SK-N-MC (cell line): ENCODE data around the gene TNFRSF14.

ENCODE experiments used
- EZH2 ChIP-seq: fragments of 200-600 bp; sonication (generic); IDR thresholded peaks from one replicate; pipeline ENCODE4 v1.6.1; 2017; ENCODE audit warnings: antibody characterized with exemption
- FOXP2 ChIP-seq: optimal IDR thresholded peaks from 2 replicates; pipeline ENCODE3; 2011; ENCODE audit warnings: mild to moderate bottlenecking, moderate library complexity; ENCODE audit not compliant: insufficient read depth; ENCODE audit errors: extremely low read length, control extremely low read depth
- POLR2AphosphoS5 ChIP-seq: IDR thresholded peaks from 2 replicates; pipeline ENCODE4 v1.6.1; 2012; ENCODE audit warnings: mild to moderate bottlenecking, low read depth, low read length, borderline replicate concordance

- TF ChIP-seq POLR2AphosphoS5 (no peak), EZH2 (no peak), FOXP2 (no peak)
These were observed 38.5 kb downstream of the TNFRSF14 start for GRCh38 chr1:2594641-2595131.
